PC-3 (cell line): ENCODE data around the gene ANK2.

Source experiments
- EZH2 ChIP-seq: fragments of 300-600 bp; sonication (generic); IDR thresholded peaks from one replicate; pipeline ENCODE4 v1.6.1; 2017; ENCODE audit warnings: antibody characterized with exemption, mild to moderate bottlenecking, low read length; ENCODE audit not compliant: unreplicated experiment
- TF ChIP-seq, protein P1 (sequence below): fragments of 300-600 bp; sonication (generic); conservative IDR thresholded peaks from 2 replicates; pipeline ENCODE4 v1.5.1; 2017; ENCODE audit warnings: antibody characterized with exemption, low read depth, mild to moderate bottlenecking, low read length

DNA sequence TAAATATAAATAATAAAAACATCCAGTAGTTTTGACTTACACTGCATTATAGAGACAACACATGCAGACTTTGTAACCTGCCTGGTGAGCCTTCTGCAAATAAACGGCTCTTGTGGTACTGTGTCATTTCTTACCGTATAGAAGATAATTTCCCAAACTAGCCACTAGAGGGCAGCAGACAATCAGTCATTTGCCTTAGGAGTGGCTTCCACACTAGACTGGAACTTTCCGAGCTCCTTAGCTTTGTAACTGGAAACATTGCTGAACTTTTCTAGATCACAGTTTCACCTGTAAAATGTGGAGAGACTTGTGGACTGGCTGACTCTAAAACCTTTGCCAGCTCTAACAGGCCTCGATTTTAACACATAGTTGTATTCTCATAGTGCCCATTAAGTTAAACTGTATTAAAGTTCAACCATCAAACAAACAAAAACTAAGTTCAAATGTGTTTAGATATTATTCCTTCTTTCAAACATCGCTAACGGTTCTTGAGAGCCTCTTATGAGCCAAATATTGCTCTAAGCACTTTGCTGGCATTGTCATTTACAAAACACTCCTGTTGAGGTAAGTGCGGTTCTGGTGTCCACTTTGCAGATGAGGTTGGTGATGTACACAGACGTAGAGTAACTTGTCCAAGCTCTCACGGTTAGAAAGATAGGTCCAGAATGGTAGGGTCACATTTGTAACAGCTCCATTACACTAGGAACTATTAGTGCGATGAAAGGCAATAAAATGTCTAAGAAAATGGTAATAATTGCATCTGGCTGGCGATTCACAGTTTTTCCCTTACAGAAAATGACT, 345.5 kb downstream of the ANK2 start:
- TF ChIP-seq EZH2 = no peak
- TF ChIP-seq, protein P1, sequence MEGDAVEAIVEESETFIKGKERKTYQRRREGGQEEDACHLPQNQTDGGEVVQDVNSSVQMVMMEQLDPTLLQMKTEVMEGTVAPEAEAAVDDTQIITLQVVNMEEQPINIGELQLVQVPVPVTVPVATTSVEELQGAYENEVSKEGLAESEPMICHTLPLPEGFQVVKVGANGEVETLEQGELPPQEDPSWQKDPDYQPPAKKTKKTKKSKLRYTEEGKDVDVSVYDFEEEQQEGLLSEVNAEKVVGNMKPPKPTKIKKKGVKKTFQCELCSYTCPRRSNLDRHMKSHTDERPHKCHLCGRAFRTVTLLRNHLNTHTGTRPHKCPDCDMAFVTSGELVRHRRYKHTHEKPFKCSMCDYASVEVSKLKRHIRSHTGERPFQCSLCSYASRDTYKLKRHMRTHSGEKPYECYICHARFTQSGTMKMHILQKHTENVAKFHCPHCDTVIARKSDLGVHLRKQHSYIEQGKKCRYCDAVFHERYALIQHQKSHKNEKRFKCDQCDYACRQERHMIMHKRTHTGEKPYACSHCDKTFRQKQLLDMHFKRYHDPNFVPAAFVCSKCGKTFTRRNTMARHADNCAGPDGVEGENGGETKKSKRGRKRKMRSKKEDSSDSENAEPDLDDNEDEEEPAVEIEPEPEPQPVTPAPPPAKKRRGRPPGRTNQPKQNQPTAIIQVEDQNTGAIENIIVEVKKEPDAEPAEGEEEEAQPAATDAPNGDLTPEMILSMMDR = peak; percentile 82
